DND-41 (cell line): Measurements from ENCODE around the gene C4A.
"Not testable (repeated sequence)": the region's sequence is repeated elsewhere in the genome, so short reads cannot be mapped to it uniquely, and the experiment has no call there.

Experiments used
- CTCF ChIP-seq: IDR thresholded peaks from 2 replicates; pipeline ENCODE4 v1.5.1; 2012; ENCODE audit warnings: borderline replicate concordance, low read length, moderate library complexity, mild to moderate bottlenecking; ENCODE audit not compliant: poor library complexity, severe bottlenecking; ENCODE audit errors: extremely low read depth
- EZH2 ChIP-seq: IDR thresholded peaks from 3 replicates; pipeline ENCODE4 v1.6.1; 2012; ENCODE audit warnings: borderline replicate concordance, low read depth, mild to moderate bottlenecking, moderate library complexity, low read length, inconsistent platforms; ENCODE audit not compliant: severe bottlenecking

- not testable (repeated sequence) for TF ChIP-seq CTCF, EZH2
Observed at GRCh38 chr6:32004864-32005537, 23.1 kb downstream of the C4A start.
